ENCODE results near the gene VGLL1. TPM values are rescaled to one million over a fixed set of nuclear protein-coding genes. Genes with fewer than 3 reads are reported as not detected.

Gene VGLL1
- total RNA-seq (2014; rRNA removed; shearing (Covaris generic); ENCODE audit: low replicate concordance) = not detected in 2 replicates

- no peaks in the 10 kb centered on the region for H3K36me3 ChIP-seq
- H3K27me3 ChIP-seq = no peaks in the 10 kb centered on the region
- DNase-seq = no peak
- H3K4me3 ChIP-seq = no peak within 1 kb of the TSS
- H3K9me3 ChIP-seq = no peaks in the 10 kb centered on the region
Observed at GRCh38 chrX:136531951-136532350, at the start of gene VGLL1. VGLL1 (plus strand) TSS chrX:136532215; CDS start chrX:136536021, 3,806 bp downstream.

GRCh38 chrX:136487647-136488046, 44.4 kb upstream of the VGLL1 start, which contains the start of gene BRS3:
BRS3 (plus strand) TSS chrX:136487947; CDS start chrX:136488115, 168 bp downstream.
- no peak for DNase-seq
- H3K36me3 ChIP-seq = no peaks in the 10 kb centered on the region
- no peaks in the 10 kb centered on the region for H3K9me3 ChIP-seq
- H3K4me3 ChIP-seq = no peak within 1 kb of the TSS
- H3K27me3 ChIP-seq = peaks cover 17% of the 10 kb centered on the region; the same call in 1 of the 2 replicates

- no peak for DNase-seq
- Histone ChIP-seq H3K4me3 (no peak overlapping the region), H3K9me3 (no peaks in the 10 kb centered on the region), H3K27me3 (peaks cover 17% of the 10 kb centered on the region; the same call in 1 of the 2 replicates), H3K36me3 (no peaks in the 10 kb centered on the region)
Observed at GRCh38 chrX:136488706-136489105, 43.3 kb upstream of the VGLL1 start.

GRCh38 chrX:136491832-136492231, 40.2 kb upstream of the VGLL1 start:
- Histone ChIP-seq H3K36me3 (no peaks in the 10 kb centered on the region), H3K9me3 (no peaks in the 10 kb centered on the region), H3K27me3 (peaks cover 17% of the 10 kb centered on the region; the same call in 1 of the 2 replicates), H3K4me3 (no peak overlapping the region)
- DNase-seq = no peak

- Histone ChIP-seq H3K4me3 (no peak overlapping the region), H3K9me3 (no peaks in the 10 kb centered on the region)
- DNase-seq = no peak
Observed at GRCh38 chrX:136493011-136493410, 39.0 kb upstream of the VGLL1 start.

GRCh38 chrX:136495043-136495442, 37.0 kb upstream of the VGLL1 start:
- peaks cover 5% of the 10 kb centered on the region for H3K36me3 ChIP-seq
- DNase-seq = no peak
- no peak overlapping the region for H3K4me3 ChIP-seq
- no peaks in the 10 kb centered on the region for H3K9me3 ChIP-seq
- H3K27me3 ChIP-seq = peaks cover 7% of the 10 kb centered on the region; the same call in 1 of the 2 replicates

More at GRCh38 chrX:136493011-136493410, 39.0 kb upstream of the VGLL1 start:
- Histone ChIP-seq H3K36me3 (no peaks in the 10 kb centered on the region), H3K27me3 (peaks cover 17% of the 10 kb centered on the region; the same call in 1 of the 2 replicates)

GRCh38 chrX:136496186-136496763, 35.7 kb upstream of the VGLL1 start:
- Histone ChIP-seq H3K9me3 (no peaks in the 10 kb centered on the region), H3K27me3 (peaks cover 1% of the 10 kb centered on the region; the same call in 1 of the 2 replicates), H3K4me3 (peak overlapping the region; percentile 73), H3K36me3 (peaks cover 17% of the 10 kb centered on the region)
- DNase-seq = no peak

GRCh38 chrX:136496764-136497555, 35.1 kb upstream of the VGLL1 start:
- Histone ChIP-seq H3K36me3 (peaks cover 20% of the 10 kb centered on the region), H3K27me3 (no peaks in the 10 kb centered on the region), H3K9me3 (no peaks in the 10 kb centered on the region), H3K4me3 (peak overlapping the region; percentile 73)
- DNase-seq = peak; percentile 86

GRCh38 chrX:136497556-136498052, 34.4 kb upstream of the VGLL1 start, which contains the start of gene HTATSF1:
HTATSF1 (plus strand) TSS chrX:136497592; CDS start chrX:136497685, 93 bp downstream.
- Histone ChIP-seq H3K9me3 (no peaks in the 10 kb centered on the region), H3K4me3 (peak within 1 kb of the TSS; percentile 73), H3K27me3 (no peaks in the 10 kb centered on the region), H3K36me3 (peaks cover 20% of the 10 kb centered on the region)
- no peak for DNase-seq

GRCh38 chrX:136519069-136519468, 12.9 kb upstream of the VGLL1 start:
- DNase-seq = no peak
- Histone ChIP-seq H3K27me3 (no peaks in the 10 kb centered on the region), H3K4me3 (no peak overlapping the region), H3K36me3 (no peaks in the 10 kb centered on the region), H3K9me3 (no peaks in the 10 kb centered on the region)

- H3K4me3 ChIP-seq = no peak overlapping the region
- no peaks in the 10 kb centered on the region for H3K36me3 ChIP-seq
- H3K27me3 ChIP-seq = no peaks in the 10 kb centered on the region
- H3K9me3 ChIP-seq = no peaks in the 10 kb centered on the region
- no peak for DNase-seq
Observed at GRCh38 chrX:136523770-136524169, 8.2 kb upstream of the VGLL1 start.

GRCh38 chrX:136525738-136526606, 6.0 kb upstream of the VGLL1 start:
- Histone ChIP-seq H3K4me3 (no peak overlapping the region), H3K27me3 (no peaks in the 10 kb centered on the region), H3K9me3 (no peaks in the 10 kb centered on the region), H3K36me3 (no peaks in the 10 kb centered on the region)
- DNase-seq = peak; percentile 81

GRCh38 chrX:136528645-136529315, 3.2 kb upstream of the VGLL1 start:
- Histone ChIP-seq H3K27me3 (no peaks in the 10 kb centered on the region), H3K4me3 (no peak overlapping the region), H3K9me3 (no peaks in the 10 kb centered on the region), H3K36me3 (no peaks in the 10 kb centered on the region)
- DNase-seq = no peak

- H3K4me3 ChIP-seq = no peak overlapping the region
- H3K9me3 ChIP-seq = no peaks in the 10 kb centered on the region
- DNase-seq = no peak
Observed at GRCh38 chrX:136529795-136530194, 2.2 kb upstream of the VGLL1 start.

GRCh38 chrX:136534131-136534530, 2.1 kb downstream of the VGLL1 start:
- no peaks in the 10 kb centered on the region for H3K36me3 ChIP-seq
- no peaks in the 10 kb centered on the region for H3K27me3 ChIP-seq
- no peaks in the 10 kb centered on the region for H3K9me3 ChIP-seq
- no peak overlapping the region for H3K4me3 ChIP-seq
- DNase-seq = no peak

More at GRCh38 chrX:136529795-136530194, 2.2 kb upstream of the VGLL1 start:
- no peaks in the 10 kb centered on the region for H3K27me3 ChIP-seq
- no peaks in the 10 kb centered on the region for H3K36me3 ChIP-seq

- H3K4me3 ChIP-seq = no peak overlapping the region
- H3K9me3 ChIP-seq = no peaks in the 10 kb centered on the region
- no peaks in the 10 kb centered on the region for H3K27me3 ChIP-seq
- no peak for DNase-seq
- no peaks in the 10 kb centered on the region for H3K36me3 ChIP-seq
Observed at GRCh38 chrX:136538811-136539210, 6.8 kb downstream of the VGLL1 start.
